Hematopoietic multipotent progenitor cell treated with erythropoietin and hydrocortisone succinate and interleukin-3 and kit ligand, for 15 days (in vitro differentiated cells): ENCODE measurements around the gene TRIM50.
"Not testable (repeated sequence)": the region's sequence is repeated elsewhere in the genome, so short reads cannot be mapped to it uniquely, and the experiment has no call there.

Experiments
- DNase-seq: peaks from one replicate; pipeline ENCODE4 v3.0.0-alpha.2; 2015; ENCODE audit warnings: low spot score

TRIM50 gene

DNA sequence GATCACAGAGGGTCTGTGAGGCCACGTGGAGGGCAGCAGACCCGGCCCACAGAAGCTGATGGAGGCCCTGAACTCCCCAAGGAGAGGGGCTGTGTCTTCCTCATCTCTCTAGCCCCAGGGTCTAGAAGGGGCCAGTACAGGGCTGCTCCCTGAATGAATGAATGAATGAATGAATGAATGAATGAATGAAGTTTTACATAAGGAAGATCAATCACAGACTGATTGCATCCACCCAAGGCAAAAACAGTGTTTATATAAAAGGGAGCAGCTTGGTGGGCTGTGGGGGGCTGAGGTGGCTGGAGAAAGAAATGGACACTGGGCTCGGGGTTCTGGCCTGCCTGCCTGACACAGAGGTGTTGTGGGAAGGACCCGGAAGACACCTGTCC, 14.4 kb downstream of the TRIM50 start:
- DNase-seq = no peak

DNA sequence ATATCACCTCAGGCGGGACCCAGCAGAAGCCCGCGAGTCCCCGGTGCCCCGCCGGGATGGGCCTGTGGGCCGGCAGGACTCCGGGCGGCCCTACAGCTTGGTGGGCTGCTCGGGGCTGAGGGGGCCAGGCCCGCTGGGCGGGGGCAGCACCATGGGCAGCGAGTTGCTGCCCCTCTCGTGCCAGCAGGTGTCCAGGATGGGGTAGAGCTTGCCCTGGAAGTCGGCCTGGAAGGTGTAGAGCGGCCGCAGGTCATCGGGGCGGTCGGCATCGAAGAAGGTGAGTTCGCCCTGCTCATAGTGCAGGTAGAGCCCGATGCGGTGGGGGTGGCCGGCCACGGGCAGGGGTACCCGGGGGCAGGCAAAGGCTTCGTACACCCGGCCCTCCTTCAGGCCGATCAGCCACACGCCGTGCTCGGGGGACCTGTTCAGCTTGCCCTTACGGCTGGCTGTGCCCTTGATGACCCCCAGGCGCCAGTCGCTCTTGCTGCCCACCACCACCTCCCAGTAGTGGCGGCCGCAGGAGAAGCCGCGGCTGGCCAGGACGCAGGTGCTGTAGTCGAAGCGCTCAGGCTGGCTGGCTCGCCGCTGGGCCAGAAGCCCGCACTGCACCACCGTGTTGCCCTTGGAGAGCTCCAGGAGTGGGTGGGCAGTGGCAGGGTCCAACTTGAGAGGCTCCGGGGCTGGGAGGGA, 14.9 kb downstream of the TRIM50 start:
- DNase-seq = no peak

DNA sequence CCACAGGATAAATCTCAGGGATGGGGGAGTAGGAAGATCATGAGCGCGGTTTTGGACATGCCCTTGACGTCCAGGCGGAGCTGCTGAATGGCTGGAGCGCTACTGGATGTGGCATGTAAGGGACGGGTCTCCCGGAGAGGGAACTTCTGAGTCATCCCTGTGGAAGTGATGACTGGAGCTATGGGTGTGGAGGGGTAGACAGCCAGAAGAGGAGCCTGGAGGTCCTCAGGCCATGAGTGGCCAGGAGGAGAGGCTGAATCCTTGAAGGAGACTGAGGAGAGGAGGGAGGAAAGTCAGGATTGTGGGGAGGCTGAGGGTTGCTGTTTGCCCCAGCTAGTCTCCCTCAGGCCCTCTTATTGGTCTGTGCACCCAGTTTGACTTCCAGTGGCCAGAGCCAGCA, 16.5 kb downstream of the TRIM50 start:
- DNase-seq = not testable (repeated sequence)

DNA sequence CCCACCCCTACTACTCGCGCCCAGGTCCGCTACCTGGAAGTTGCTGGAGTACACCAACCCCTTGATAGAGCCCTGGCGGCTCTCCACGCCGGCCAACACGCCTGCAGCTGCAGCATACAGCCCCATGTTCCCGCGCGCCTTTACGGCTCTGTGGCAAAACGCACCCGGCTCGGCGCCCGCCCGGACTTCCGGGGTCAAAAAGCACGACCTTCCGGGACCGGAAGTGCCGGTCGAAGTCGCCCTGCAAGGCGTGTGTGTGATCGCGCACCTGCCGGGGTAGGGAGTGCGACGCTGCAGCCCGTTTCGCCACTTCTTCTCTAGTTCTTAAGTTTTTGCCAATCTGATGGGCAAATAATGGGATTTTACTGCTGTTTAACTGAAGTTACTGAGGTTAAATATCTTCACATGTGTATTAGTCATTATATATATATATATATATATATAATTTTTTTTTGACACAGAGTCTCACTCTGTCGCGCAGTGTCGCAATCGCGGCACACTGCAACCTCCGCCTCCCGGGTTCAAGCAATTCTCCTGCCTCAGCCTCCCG, 19.1 kb downstream of the TRIM50 start, which contains the start of gene NSUN5:
Gene NSUN5, minus strand, starts transcription at position 162 of the 550 bp plus-strand sequence. Its CDS starts 36 bp downstream, at position 126.
- DNase-seq = peak; percentile 79

DNA sequence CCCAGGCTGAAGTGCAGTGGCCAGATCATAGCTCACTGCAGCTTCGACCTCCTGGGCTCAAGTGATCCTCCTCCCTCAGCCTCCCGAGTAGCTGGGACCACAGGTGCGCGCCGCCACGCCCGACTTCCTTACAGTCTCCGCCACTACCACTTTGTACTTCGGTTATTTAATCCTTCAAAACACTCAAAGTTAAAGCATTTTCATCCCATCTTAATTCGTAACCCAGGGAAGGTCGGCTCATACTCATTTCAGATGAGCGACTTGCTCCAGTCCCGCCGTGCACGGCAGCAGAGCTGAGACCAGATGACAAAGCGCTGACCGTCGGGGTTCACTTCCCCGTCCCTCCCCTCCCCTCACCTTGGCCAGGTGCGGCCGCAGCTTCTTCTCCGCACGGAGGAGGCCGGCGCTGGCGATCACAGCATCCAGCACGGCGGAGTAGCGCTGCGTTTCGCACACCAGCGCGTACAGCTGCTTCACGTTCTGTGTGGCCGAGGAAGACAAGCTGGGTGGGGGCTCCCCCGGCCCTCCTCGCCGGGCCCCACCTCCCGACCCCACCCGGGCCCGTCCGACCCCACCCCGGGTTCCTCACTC, 19.7 kb downstream of the TRIM50 start:
- DNase-seq = no peak

DNA sequence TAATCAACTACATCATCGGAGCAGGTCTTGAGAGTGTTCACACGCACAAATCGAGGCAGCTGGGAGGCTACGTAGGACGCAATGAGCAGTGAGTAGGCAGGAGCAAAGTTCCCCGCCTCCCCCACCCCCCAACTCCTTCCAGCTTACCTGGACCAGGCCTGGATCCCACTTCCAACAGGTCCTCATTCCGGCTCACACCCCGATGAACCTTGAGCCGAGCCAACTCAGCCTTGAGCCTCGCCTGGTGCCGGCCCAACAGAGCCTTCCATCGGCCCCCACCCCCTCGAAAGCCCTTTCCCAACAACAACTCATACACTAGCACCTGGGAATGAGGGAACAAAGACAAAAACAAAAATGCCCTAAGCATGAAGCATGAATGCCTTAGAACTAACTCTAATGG, 20.4 kb downstream of the TRIM50 start:
- no peak for DNase-seq

DNA sequence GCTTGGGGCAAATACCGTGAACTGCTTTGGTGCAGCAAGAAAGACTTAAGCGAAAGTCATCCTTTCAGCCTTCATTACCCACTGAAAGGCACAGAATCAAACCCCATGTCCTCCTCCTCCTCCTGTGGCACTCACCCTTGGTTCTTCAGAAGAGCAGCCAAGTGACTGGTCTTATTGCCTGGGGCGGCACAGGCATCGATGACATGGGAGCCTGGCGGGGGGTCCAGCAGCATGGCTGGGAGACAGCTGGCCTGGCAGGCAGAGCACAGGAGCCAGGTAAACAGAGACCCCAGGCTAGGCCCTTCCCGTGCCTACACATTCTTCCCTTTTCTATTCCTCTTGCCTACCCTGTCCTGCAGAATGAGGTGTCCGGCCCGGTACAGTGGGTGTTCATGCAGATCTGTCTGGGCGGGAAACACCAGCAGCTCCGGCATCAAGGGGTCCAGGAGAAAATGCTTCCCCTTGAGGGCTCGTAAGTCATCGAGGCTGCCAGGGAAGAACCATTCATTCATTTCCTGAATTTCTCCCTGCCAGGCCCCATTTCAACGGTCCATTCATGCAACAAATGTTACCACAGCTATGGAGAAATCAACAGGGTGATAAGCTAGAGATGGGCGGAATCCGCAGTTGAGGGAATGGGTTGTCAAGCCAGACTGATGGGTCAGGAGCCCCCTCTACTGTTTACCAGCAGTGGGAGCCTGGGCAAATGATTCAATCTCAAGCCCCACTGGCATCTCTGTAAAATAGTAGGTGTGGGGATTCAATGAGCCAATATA, 23.1 kb downstream of the TRIM50 start:
- not testable (repeated sequence) for DNase-seq

DNA sequence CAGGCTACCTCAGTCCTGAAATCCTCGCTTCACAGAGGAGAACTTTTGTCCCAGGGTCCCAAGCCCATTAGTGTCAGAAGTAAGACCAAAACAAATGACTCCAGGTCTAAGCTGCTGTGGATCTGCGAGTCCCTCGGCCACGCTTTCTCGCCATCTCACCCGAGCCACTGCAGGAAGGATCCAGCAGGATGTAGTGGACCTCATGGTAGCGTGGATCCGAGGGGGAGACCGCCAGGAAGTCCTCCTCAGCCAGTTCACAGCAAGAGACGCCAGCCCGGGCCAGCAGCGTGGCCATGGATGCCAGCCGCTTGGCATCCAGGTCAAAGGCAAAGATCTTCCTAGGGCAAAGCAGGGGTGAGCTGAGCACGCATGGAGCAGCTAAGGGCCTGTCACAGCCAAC, 23.8 kb downstream of the TRIM50 start:
- no peak for DNase-seq

DNA sequence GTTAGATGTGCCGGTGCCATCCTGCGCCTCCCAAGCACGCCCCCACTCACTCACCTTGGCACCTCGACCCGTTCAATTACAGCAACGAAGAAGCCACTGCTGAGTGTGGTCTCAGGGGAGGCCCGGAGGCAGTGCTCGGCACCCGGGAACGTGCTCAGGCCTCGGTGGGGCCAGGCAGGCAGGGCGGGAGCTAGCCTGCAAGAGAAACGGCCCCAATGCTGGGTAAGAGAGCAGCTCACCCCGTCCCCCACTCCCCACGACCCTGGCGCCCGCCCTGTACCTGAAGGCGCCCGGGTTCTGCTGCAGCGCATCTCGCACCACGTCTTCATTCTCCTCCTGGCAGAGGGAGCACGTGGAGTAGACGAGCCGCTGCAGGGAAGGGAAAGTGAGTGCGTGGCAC, 24.3 kb downstream of the TRIM50 start:
- no peak for DNase-seq

DNA sequence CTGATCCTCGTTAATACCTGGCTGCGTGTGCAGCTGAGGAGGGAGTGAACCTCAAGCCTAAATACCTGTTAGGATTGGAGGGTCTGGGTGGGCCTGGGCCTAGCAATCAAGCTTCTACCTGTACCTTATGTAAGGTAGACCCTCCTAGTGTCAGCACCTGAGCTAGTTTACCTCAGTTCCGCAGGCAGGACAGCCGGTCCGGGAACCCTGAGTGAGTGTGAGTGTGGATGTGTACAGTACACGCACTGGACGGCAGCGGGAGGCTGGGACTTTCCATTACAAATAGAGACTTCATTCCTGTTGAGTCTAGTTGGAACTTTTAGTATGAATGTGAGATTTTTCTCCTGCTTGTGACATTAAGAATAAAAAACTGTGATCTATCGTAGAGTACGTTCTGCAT, 25.0 kb downstream of the TRIM50 start:
- not testable (repeated sequence) for DNase-seq

DNA sequence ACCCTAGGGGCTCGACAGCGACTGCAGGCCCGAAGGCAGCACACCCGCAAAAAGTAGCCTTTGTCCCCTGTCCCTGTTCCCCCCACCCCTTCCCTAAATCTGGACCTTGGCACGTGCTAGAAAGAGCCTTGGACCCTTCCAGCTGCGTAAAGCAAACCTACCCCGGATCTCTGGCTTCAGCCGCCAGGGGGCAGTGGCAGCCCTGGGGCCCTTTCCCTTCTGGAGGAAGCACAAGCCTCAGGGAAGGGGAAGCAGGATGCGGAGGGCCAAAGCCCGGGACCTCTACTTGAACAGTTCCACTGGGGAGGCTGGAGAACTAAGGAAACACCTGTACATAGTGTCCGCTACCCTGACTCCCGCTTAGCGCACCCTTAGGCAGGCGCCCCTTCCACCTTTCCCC, 26.8 kb downstream of the TRIM50 start:
- not testable (repeated sequence) for DNase-seq

DNA sequence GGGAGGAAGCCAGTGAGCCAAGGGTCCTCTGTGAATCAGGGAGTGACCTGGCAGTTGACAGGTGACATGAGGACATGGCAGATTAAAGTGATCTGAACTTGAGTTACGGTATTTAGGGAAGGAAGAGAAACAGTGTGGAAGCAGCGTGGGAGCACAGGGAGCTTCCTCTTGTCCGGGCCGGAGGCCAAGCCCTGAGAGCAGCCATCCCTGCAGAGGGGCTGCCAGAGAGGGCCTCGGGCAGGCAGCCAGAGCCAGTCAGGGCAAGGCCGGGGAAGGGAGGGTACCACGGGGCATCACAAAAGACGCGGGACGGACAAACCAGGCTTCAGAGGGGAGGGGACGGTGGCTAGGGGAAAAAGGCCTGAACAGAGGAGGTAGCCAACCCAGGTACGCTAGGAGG, 28.1 kb downstream of the TRIM50 start:
- DNase-seq = not testable (repeated sequence)

DNA sequence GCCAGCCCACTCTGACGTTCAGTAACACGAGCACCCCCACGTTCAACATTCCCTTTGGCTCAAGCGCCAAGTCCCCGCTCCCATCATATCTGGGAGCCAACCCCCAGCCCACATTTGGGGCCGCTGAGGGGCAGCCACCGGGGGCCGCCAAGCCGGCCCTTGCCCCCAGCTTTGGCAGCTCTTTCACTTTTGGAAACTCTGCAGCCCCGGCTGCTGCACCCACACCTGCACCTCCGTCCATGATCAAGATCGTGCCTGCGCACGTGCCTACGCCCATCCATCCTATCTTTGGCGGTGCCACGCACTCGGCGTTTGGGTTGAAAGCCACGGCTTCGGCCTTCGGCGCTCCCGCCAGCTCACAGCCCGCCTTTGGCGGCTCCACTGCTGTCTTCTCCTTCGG, 30.2 kb downstream of the TRIM50 start:
- DNase-seq = not testable (repeated sequence)

DNA sequence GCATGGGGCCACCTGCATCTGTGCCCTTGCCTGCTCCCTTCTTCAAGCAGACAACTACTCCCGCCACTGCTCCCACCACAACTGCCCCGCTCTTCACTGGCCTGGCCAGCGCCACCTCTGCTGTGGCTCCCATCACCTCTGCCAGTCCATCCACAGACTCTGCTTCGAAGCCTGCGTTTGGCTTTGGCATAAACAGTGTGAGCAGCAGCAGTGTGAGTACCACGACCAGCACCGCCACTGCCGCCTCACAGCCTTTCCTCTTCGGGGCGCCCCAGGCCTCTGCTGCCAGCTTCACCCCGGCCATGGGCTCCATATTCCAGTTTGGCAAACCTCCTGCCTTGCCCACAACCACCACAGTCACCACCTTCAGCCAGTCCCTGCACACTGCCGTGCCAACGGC, 30.6 kb downstream of the TRIM50 start:
- DNase-seq = not testable (repeated sequence)

DNA sequence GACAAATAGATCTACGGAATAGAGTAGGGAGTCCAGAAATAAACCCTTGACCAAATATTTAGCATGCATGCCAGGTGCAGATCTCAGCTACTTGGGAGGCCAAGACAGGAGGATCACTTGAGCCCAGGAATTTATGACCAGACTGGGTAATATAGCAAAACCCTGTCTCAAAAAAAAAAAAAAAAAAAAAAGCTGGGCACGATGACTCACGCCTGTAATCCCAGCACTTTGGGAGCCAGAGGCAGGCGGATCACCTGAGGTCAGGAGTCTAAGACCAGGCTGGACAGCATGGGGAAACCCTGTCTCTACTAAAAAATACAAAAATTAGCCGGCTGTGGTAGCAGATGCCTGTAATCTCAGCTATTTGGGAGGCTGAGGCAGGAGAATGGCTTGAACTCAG, 50.7 kb downstream of the TRIM50 start:
- not testable (repeated sequence) for DNase-seq

DNA sequence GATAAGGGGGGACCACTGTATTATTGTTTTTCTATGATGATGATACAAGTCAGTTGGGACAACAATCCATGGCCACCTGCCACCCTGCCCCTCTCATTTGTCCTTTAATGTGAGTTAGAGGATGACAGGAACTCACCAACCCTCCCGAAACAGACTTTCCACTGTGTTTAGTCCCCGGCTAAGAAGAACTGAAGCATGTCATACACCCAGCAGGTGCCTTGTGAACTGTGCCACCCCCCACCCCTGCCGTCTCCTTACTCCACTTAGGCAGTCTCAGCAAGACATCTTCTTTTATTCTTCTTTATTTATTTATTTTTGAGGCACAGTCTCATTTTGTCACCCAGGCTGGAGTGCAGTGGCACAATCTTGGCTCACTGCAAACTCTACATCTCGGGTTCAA, 60.1 kb downstream of the TRIM50 start:
- not testable (repeated sequence) for DNase-seq

DNA sequence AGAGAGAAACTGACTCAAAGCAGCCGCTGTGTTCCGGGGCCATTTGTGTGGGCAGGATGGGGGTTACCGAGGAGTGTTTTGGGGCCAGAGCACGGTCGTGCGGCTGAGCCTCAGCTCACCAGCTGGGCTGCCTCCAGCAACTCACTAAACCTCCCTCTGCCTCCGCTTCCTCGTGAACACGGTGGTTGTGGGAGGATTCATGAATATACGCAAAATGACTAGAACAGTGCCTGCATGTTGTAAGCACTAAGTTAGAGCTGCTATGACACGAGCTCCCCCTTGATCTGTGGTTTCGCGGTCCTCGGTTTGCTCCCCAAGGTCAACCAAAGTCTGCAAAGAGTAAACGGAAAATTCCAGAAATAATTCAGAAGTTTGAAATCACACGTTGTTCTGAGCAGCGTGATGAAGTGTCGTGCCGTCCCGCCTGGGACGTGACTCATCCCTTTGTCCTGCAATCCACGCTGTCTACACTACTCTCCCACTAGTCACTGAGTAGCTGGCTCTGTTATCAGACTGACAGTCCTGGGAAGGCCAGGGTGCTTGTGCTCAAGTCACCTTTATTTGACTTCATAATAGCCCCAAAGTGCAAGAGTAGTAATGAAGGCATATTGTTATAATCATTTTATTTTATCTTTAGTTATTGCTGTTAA, 61.0 kb downstream of the TRIM50 start:
- DNase-seq = not testable (repeated sequence)
